HepG2 (cell line): ENCODE results near the gene IFI27L2. TPM values are rescaled to one million over a fixed set of nuclear protein-coding genes. Genes with fewer than 3 reads are reported as not detected.

Experiments
- ATAC-seq: fragments of 200-7000 bp; cut with Tn5 transposase; 3 replicates; pipeline ENCODE4 v1.9.1; 2020; ENCODE audit warnings: mild to moderate bottlenecking, moderate library complexity
- BruUV-seq: library from RNA; stranded (reverse); fragments of 400-500 nt; replicated peaks from 2 replicates; lab custom pipeline; 2021; lab: Mats Ljungman, UMichigan
- CTCF ChIA-PET: fragments of 300-600 bp; formaldehyde crosslinking; extraction: SDS; loops from one replicate; lab custom pipeline; 2021; ENCODE audit warnings: low total read pairs, inconsistent platforms, low intra/inter-chr PET ratio; lab: Yijun Ruan, JAX
- POLR2A ChIA-PET: fragments of 350-600 bp; sonication (Branson Sonifier 250); formaldehyde crosslinking; loops from one replicate; lab custom pipeline; 2020; ENCODE audit warnings: antibody characterized with exemption, inconsistent platforms; lab: Yijun Ruan, JAX
- DNase-seq: peaks from one replicate; pipeline ENCODE4 v3.0.0-alpha.2; 2015; ENCODE audit warnings: low spot score
- FAIRE-seq: peaks from 3 replicates; lab custom pipeline; 2011; peaks lifted over from hg19 to GRCh38; lab: Jason Lieb, UNC
- H2AFZ ChIP-seq: one replicate; pipeline ENCODE4 v1.6.1; 2011; ENCODE audit warnings: low read length, inconsistent platforms
- H3K27ac ChIP-seq: fragments of 300-600 bp; 3 replicates; pipeline ENCODE4 v1.8.0; 2011; ENCODE audit warnings: mixed run types, mild to moderate bottlenecking, mixed read lengths, low read length, inconsistent platforms; ENCODE audit not compliant: insufficient read depth; ENCODE audit errors: extremely low read length
- H3K27me3 ChIP-seq, 2 experiments: fragments of 200-600 bp in 1 of 2; 2 replicates in 1 of 2; 3 replicates in 1 of 2; pipeline versions ENCODE4 v1.6.0 to v1.8.0; 2011; ENCODE audit warnings: low read length in 2 of 2, mild to moderate bottlenecking in 2 of 2, moderate library complexity in 2 of 2, inconsistent platforms in 1 of 2; ENCODE audit not compliant: insufficient read depth in 2 of 2, control insufficient read depth in 1 of 2
- H3K36me3 ChIP-seq, 2 experiments: fragments of 200-600 bp in 1 of 2; replicated peaks in 1 of 2; 2 replicates in 1 of 2; 3 replicates in 1 of 2; pipeline versions ENCODE4 v1.5.1 to v1.8.0; 2011; ENCODE audit warnings: low read length in 2 of 2, inconsistent platforms in 1 of 2; ENCODE audit not compliant: insufficient read depth in 2 of 2, control insufficient read depth in 1 of 2
- H3K4me1 ChIP-seq: 2 replicates; pipeline ENCODE4 v1.5.1; 2012; ENCODE audit warnings: low read length, inconsistent platforms; ENCODE audit not compliant: insufficient read depth
- H3K4me2 ChIP-seq: 2 replicates; pipeline ENCODE4 v1.6.0; 2011; ENCODE audit warnings: low read depth, low read length, inconsistent platforms
- H3K4me3 ChIP-seq, 3 experiments: fragments of 200-600 bp in 1 of 3; sonication (generic), shearing (Covaris generic) in 1 of 3; replicated peaks in 1 of 3; 2 replicates each; pipeline ENCODE4 v1.5.1; 2011 to 2016; ENCODE audit warnings: low read length in 3 of 3, inconsistent platforms in 2 of 3, low read depth in 2 of 3, mild to moderate bottlenecking in 2 of 3, control low read depth in 1 of 3, mixed read lengths in 1 of 3; ENCODE audit not compliant: insufficient read depth in 1 of 3
- H3K79me2 ChIP-seq: one replicate; pipeline ENCODE4 v1.6.1; 2011; ENCODE audit warnings: low read length, inconsistent platforms; ENCODE audit not compliant: insufficient read depth
- H3K9ac ChIP-seq: 2 replicates; pipeline ENCODE4 v1.6.0; 2011; ENCODE audit warnings: mild to moderate bottlenecking, low read depth, low read length, inconsistent platforms; ENCODE audit not compliant: insufficient read depth
- H3K9me3 ChIP-seq: 2 replicates; pipeline ENCODE4 v1.5.1; 2012; ENCODE audit warnings: mild to moderate bottlenecking, low read length
- H4K20me1 ChIP-seq: 2 replicates; pipeline ENCODE4 v1.6.0; 2011; ENCODE audit warnings: inconsistent platforms, mild to moderate bottlenecking, low read length, moderate library complexity; ENCODE audit not compliant: insufficient read depth
- FOSL1 ChIP-seq: sonication (generic); formaldehyde crosslinking; IDR thresholded peaks from 2 replicates; pipeline ENCODE4 v1.9.0; 2021; ENCODE audit warnings: missing genetic modification reagents, borderline replicate concordance
- HES4 ChIP-seq: sonication (generic); formaldehyde crosslinking; IDR thresholded peaks from 2 replicates; pipeline ENCODE4 v1.9.0; 2021; ENCODE audit warnings: mild to moderate bottlenecking, missing genetic modification reagents, borderline replicate concordance
- HOXD1 ChIP-seq: sonication (generic); formaldehyde crosslinking; IDR thresholded peaks from 2 replicates; pipeline ENCODE4 v1.5.0; 2020; ENCODE audit warnings: missing genetic modification reagents
- KMT2A ChIP-seq: sonication (generic); formaldehyde crosslinking; IDR thresholded peaks from 2 replicates; pipeline ENCODE4 v1.4.0; 2020; ENCODE audit warnings: missing genetic modification reagents
- MYC ChIP-seq: sonication (generic); formaldehyde crosslinking; IDR thresholded peaks from 2 replicates; pipeline ENCODE4 v1.9.0; 2021; ENCODE audit warnings: missing genetic modification reagents, borderline replicate concordance
- PAXIP1 ChIP-seq: sonication (generic); formaldehyde crosslinking; conservative IDR thresholded peaks from 2 replicates; pipeline ENCODE4 v1.4.0; 2020; ENCODE audit warnings: mild to moderate bottlenecking, missing genetic modification reagents, moderate library complexity
- RFX3 ChIP-seq: IDR thresholded peaks from 2 replicates; pipeline ENCODE4 v1.6.1; 2016; ENCODE audit warnings: missing biosample characterization, missing genetic modification reagents
- RFX5 ChIP-seq: IDR thresholded peaks from 2 replicates; pipeline ENCODE4 v1.6.1; 2011; ENCODE audit warnings: low read depth, low read length, improper control_type of control experiment
- SP2 ChIP-seq: sonication (generic); formaldehyde crosslinking; IDR thresholded peaks from 2 replicates; pipeline ENCODE4 v1.5.1; 2020; ENCODE audit warnings: mild to moderate bottlenecking, missing genetic modification reagents
- TFAP4 ChIP-seq: sonication (generic); IDR thresholded peaks from 2 replicates; pipeline ENCODE4 v1.6.1; 2016; ENCODE audit warnings: low read depth, borderline replicate concordance
- ZNF230 ChIP-seq: sonication (generic); formaldehyde crosslinking; IDR thresholded peaks from 2 replicates; pipeline ENCODE4 v1.4.0; 2020; ENCODE audit warnings: mild to moderate bottlenecking, missing genetic modification reagents
- ZNF572 ChIP-seq: sonication (generic); formaldehyde crosslinking; IDR thresholded peaks from 2 replicates; pipeline ENCODE4 v1.5.1; 2020; ENCODE audit warnings: mild to moderate bottlenecking, missing genetic modification reagents
- ZNF782 ChIP-seq: sonication (generic); formaldehyde crosslinking; IDR thresholded peaks from 2 replicates; pipeline ENCODE4 v1.4.0; 2020; ENCODE audit warnings: missing genetic modification reagents, mild to moderate bottlenecking, borderline replicate concordance
- ZNF850 ChIP-seq: sonication (generic); formaldehyde crosslinking; conservative IDR thresholded peaks from 2 replicates; pipeline ENCODE4 v1.9.0; 2021; ENCODE audit warnings: mild to moderate bottlenecking, missing genetic modification reagents
- WGBS: methylation state at CpG from one replicate; pipeline ENCODE4 v1.1.6; 2017; ENCODE audit warnings: low lambda C conversion rate; 5-methylcytosine and 5-hydroxymethylcytosine counted together
- in situ Hi-C: cut with HindIII; loops from 2 replicates; pipeline ENCODE4 v1.10.0; 2017; ENCODE audit warnings: low pct_unique_long_range_greater_than_20kb; ENCODE audit not compliant: extremely low pct_ligation_motif_present
- intact Hi-C: fragments of 100-400 bp; cut with micrococcal nuclease; formaldehyde crosslinking; loops from one replicate; pipeline ENCODE4 v1.10.0; 2022; ENCODE audit not compliant: unreplicated experiment
- polyA plus RNA-seq, 8 experiments: library from polyadenylated mRNA; depleted of rRNA in 3 of 8; stranded (reverse) in 7 of 8; unstranded in 1 of 8; fragments of >200 nt; fragmentation: Illumina TruSeq in 4 of 8; extraction: Trizol in 4 of 8; gene quantifications; 2 replicates each; pipeline versions ENCODE4 v1.2.1 to v1.2.3, GENCODE V29; 2011 to 2016; ENCODE audit warnings: low read depth in 4 of 8, missing spikeins in 1 of 8, mixed read lengths in 1 of 8; ENCODE audit not compliant: insufficient read depth in 1 of 8
- total RNA-seq, 5 experiments: library from RNA; depleted of rRNA; stranded (reverse); fragments of >200 nt; fragmentation: Illumina TruSeq; extraction: Trizol; gene quantifications; 2 replicates each; pipeline ENCODE4 v1.2.3, GENCODE V29; 2016; ENCODE audit warnings: low read depth in 1 of 5
- TF ChIP-seq, protein P1 (sequence below): sonication (generic); formaldehyde crosslinking; IDR thresholded peaks from 2 replicates; pipeline ENCODE4 v1.8.1; 2023; ENCODE audit warnings: missing genetic modification reagents, inconsistent platforms, borderline replicate concordance
- TF ChIP-seq, protein P2 (sequence below): sonication (generic); formaldehyde crosslinking; IDR thresholded peaks from 2 replicates; pipeline ENCODE4 v1.5.0; 2020; ENCODE audit warnings: mild to moderate bottlenecking, missing genetic modification reagents

IFI27L2 gene
- total and polyA plus RNA-seq, 2 of the 13 experiments (the other 11 are each of a cell fraction or from before 2014, with no cell fraction given): 4.3 to 4.8 TPM

- H3K27me3 ChIP-seq: peaks cover 2 to 25% of the 10 kb centered on the region in 2 experiments; a peak in 4 of 5 replicates
- in situ Hi-C loops (loop anchor here (5.0 kb wide), 3 partner anchors 102 to 197 kb away; no protein-coding TSS in a partner anchor), intact Hi-C loops (loop anchor here (5.0 to 10.0 kb wide), 3 partner anchors 153 to 235 kb away; partner anchors contain the start of gene SERPINA10)
- no peak overlapping the region for H3K9ac ChIP-seq
- FAIRE-seq (no peak), ATAC-seq (no peak), DNase-seq (no peak)
- H3K79me2 ChIP-seq: no peaks in the 10 kb centered on the region
- no peak overlapping the region for H2AFZ ChIP-seq
- H4K20me1 ChIP-seq: no peaks in the 10 kb centered on the region
- peaks cover 8% of the 10 kb centered on the region for H3K9me3 ChIP-seq
- peak overlapping the region; percentile 61; the same call in 1 of the 2 replicates for H3K4me2 ChIP-seq
- BruUV-seq: no TSS peak
- H3K36me3 ChIP-seq: no peaks in the 10 kb centered on the region
- no peak overlapping the region for H3K4me3 ChIP-seq
- H3K27ac ChIP-seq: no peak overlapping the region
- ChIA-PET POLR2A (interaction anchor here (0.9 to 1.5 kb wide), 2 partner anchors 103 to 137 kb away, joined by 3 to 4 read pairs; no protein-coding TSS in a partner anchor), CTCF (interaction anchor here (1.2 kb wide), 1 partner anchor 41 kb away, joined by 3 read pairs; no protein-coding TSS in a partner anchor)
- TF ChIP-seq MYC (CRISPR knock-in tag) (no peak), TFAP4 (no peak), RFX5 (no peak), HES4 (CRISPR knock-in tag) (no peak), RFX3 (CRISPR knock-in tag) (no peak), SP2 (CRISPR knock-in tag) (no peak), FOSL1 (CRISPR knock-in tag) (no peak), ZNF782 (CRISPR knock-in tag) (no peak), ZNF850 (CRISPR knock-in tag) (no peak), PAXIP1 (CRISPR knock-in tag) (no peak), KMT2A (CRISPR knock-in tag) (no peak), ZNF230 (no peak), ZNF572 (no peak), HOXD1 (CRISPR knock-in tag) (no peak)
- TF ChIP-seq, protein P1, sequence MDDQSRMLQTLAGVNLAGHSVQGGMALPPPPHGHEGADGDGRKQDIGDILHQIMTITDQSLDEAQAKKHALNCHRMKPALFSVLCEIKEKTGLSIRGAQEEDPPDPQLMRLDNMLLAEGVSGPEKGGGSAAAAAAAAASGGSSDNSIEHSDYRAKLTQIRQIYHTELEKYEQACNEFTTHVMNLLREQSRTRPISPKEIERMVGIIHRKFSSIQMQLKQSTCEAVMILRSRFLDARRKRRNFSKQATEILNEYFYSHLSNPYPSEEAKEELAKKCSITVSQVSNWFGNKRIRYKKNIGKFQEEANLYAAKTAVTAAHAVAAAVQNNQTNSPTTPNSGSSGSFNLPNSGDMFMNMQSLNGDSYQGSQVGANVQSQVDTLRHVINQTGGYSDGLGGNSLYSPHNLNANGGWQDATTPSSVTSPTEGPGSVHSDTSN (CRISPR knock-in tag): no peak
- TF ChIP-seq, protein P2, sequence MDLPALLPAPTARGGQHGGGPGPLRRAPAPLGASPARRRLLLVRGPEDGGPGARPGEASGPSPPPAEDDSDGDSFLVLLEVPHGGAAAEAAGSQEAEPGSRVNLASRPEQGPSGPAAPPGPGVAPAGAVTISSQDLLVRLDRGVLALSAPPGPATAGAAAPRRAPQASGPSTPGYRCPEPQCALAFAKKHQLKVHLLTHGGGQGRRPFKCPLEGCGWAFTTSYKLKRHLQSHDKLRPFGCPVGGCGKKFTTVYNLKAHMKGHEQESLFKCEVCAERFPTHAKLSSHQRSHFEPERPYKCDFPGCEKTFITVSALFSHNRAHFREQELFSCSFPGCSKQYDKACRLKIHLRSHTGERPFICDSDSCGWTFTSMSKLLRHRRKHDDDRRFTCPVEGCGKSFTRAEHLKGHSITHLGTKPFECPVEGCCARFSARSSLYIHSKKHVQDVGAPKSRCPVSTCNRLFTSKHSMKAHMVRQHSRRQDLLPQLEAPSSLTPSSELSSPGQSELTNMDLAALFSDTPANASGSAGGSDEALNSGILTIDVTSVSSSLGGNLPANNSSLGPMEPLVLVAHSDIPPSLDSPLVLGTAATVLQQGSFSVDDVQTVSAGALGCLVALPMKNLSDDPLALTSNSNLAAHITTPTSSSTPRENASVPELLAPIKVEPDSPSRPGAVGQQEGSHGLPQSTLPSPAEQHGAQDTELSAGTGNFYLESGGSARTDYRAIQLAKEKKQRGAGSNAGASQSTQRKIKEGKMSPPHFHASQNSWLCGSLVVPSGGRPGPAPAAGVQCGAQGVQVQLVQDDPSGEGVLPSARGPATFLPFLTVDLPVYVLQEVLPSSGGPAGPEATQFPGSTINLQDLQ: no peak
- H3K4me1 ChIP-seq: peaks cover 27% of the 10 kb centered on the region
- WGBS: 66% methylated on average over 2 of the region's 5 CpGs
Measured at GRCh38 chr14:94139421-94139820, 10.0 kb upstream of the IFI27L2 start.
